Measurements from ENCODE around the gene ERVK3-1. TPM values are rescaled to one million over a fixed set of nuclear protein-coding genes. Genes with fewer than 3 reads are reported as not detected.

Gene ERVK3-1
- total and polyA plus RNA-seq, 2 of the 13 experiments (the other 11 are each of a cell fraction or from before 2014, with no cell fraction given), result 28.5 to 38.7 TPM

- TF ChIP-seq ZNF407 (CRISPR knock-in tag; IDR thresholded peaks at IDR 0.05; ENCODE audit: not compliant biosample characterization) (peak; percentile 65), HMGXB4 (CRISPR knock-in tag; IDR thresholded peaks at IDR 0.05; ENCODE audit: borderline replicate concordance in 1 of 2, low read depth in 1 of 2) (peak; percentile 48 to 55; a peak in 3 of 4 replicates), CCDC6 (CRISPR knock-in tag; IDR thresholded peaks at IDR 0.05) (no peak), ZC3H4 (CRISPR knock-in tag; IDR thresholded peaks at IDR 0.05; ENCODE audit: borderline replicate concordance) (no peak), ATF6 (CRISPR knock-in tag; conservative IDR thresholded peaks at IDR 0.05) (no peak), TCF12 (IDR thresholded peaks at IDR 0.05) (no peak), TCF12 (CRISPR knock-in tag; IDR thresholded peaks at IDR 0.05) (no peak), TFE3 (CRISPR knock-in tag; IDR thresholded peaks at IDR 0.05) (no peak), ZNF780A (CRISPR knock-in tag; IDR thresholded peaks at IDR 0.05) (no peak; the same call in 1 of the 2 replicates), KLF13 (CRISPR knock-in tag; IDR thresholded peaks at IDR 0.05) (peak; percentile 83; the same call in 1 of the 2 replicates)
These were observed at the start of gene ERVK3-1 (continued) for GRCh38 chr19:58305065-58305931.
